Measurements from ENCODE around the gene NAT16.

NAT16 gene

GRCh38 chr7:101180130-101180755, at the start of gene NAT16:
Gene NAT16, minus strand, starts transcription at chr7:101180293. Its CDS starts 5,486 bp downstream, at chr7:101174807.
- DNase-seq (ENCODE audit: low spot score), result no peak

- no peak for DNase-seq (ENCODE audit: low spot score)
Observed at GRCh38 chr7:101226721-101227120, 46.6 kb upstream of the NAT16 start.

- DNase-seq (ENCODE audit: low spot score), result no peak
Observed at GRCh38 chr7:101225650-101226049, 45.6 kb upstream of the NAT16 start.

- no peak for DNase-seq (ENCODE audit: low spot score)
Observed at GRCh38 chr7:101223528-101223927, 43.4 kb upstream of the NAT16 start.

GRCh38 chr7:101222275-101222830, 42.3 kb upstream of the NAT16 start:
- no peak for DNase-seq (ENCODE audit: low spot score)

- no peak for DNase-seq (ENCODE audit: low spot score)
Observed at GRCh38 chr7:101220295-101220694, 40.2 kb upstream of the NAT16 start.

GRCh38 chr7:101218236-101219125, 38.4 kb upstream of the NAT16 start:
- no peak for DNase-seq (ENCODE audit: low spot score)

- DNase-seq (ENCODE audit: low spot score), result peak; percentile 99
Observed at GRCh38 chr7:101217388-101218235, 37.5 kb upstream of the NAT16 start, which contains the start of the genes PLOD3 and ZNHIT1. Gene PLOD3, minus strand, starts transcription at chr7:101217581. Its CDS starts 307 bp downstream, at chr7:101217274. Gene ZNHIT1, plus strand, starts transcription at chr7:101218165. Its CDS starts 31 bp downstream, at chr7:101218196.

- DNase-seq (ENCODE audit: low spot score), result no peak
Observed at GRCh38 chr7:101216860-101217387, 36.8 kb upstream of the NAT16 start.

GRCh38 chr7:101216001-101216859, 36.1 kb upstream of the NAT16 start:
- DNase-seq (ENCODE audit: low spot score), result peak; percentile 47

- no peak for DNase-seq (ENCODE audit: low spot score)
Observed at GRCh38 chr7:101212014-101212413, 31.9 kb upstream of the NAT16 start.

- DNase-seq (ENCODE audit: low spot score), result no peak
Observed at GRCh38 chr7:101211501-101211900, 31.4 kb upstream of the NAT16 start.

GRCh38 chr7:101210143-101210542, 30.1 kb upstream of the NAT16 start:
- DNase-seq (ENCODE audit: low spot score), result no peak

GRCh38 chr7:101208794-101209193, 28.7 kb upstream of the NAT16 start:
- DNase-seq (ENCODE audit: low spot score), result no peak

- DNase-seq (ENCODE audit: low spot score), result no peak
Observed at GRCh38 chr7:101207459-101207858, 27.4 kb upstream of the NAT16 start.

- DNase-seq (ENCODE audit: low spot score), result no peak
Observed at GRCh38 chr7:101206665-101207042, 26.6 kb upstream of the NAT16 start.

- no peak for DNase-seq (ENCODE audit: low spot score)
Observed at GRCh38 chr7:101205901-101206664, 26.0 kb upstream of the NAT16 start.

- DNase-seq (ENCODE audit: low spot score), result peak; percentile 46
Observed at GRCh38 chr7:101203740-101204738, 23.9 kb upstream of the NAT16 start.

- DNase-seq (ENCODE audit: low spot score), result no peak
Observed at GRCh38 chr7:101202603-101202918, 22.5 kb upstream of the NAT16 start.

Data from AG20443 (cell line).